Right renal cortex interstitium (tissue), 3 donors: ENCODE data around the gene GINS2. TPM values are rescaled to one million over a fixed set of nuclear protein-coding genes. Genes with fewer than 3 reads are reported as not detected.

Experiments used
- DNase-seq, 3 donors: peaks; one replicate each; pipeline ENCODE4 v3.0.0-alpha.2; 2013; ENCODE audit warnings: low read depth in 3 of 3, low spot score in 2 of 3
- polyA plus RNA-seq, 3 donors: library from polyadenylated mRNA; unstranded; fragments of 120-200 nt; gene quantifications; one replicate each; pipeline ENCODE4 v1.2.1, GENCODE V29; 2013; ENCODE audit not compliant: insufficient read length in 3 of 3

GINS2 gene
- polyA plus RNA-seq = 10 to 100 TPM; 16.0 to 21.5 (median 20.4) TPM

GRCh38 chr16:85688586-85689284 is at the start of gene GINS2:
Gene GINS2, minus strand, starts transcription at chr16:85688954. Its CDS starts 56 bp downstream, at chr16:85688898.
- peak in 2 of 3 donors; percentile 45 to 71 for DNase-seq

- no peak for DNase-seq
Observed at GRCh38 chr16:85736921-85737320, 48.2 kb upstream of the GINS2 start.

GRCh38 chr16:85735946-85736345 is 47.2 kb upstream of the GINS2 start:
- DNase-seq = no peak

GRCh38 chr16:85735225-85735635 is 46.5 kb upstream of the GINS2 start:
- no peak for DNase-seq

- DNase-seq = no peak
Observed at GRCh38 chr16:85734311-85735017, 45.7 kb upstream of the GINS2 start.

- no peak for DNase-seq
Observed at GRCh38 chr16:85733839-85734170, 45.1 kb upstream of the GINS2 start.

GRCh38 chr16:85733155-85733838 is 44.5 kb upstream of the GINS2 start:
- DNase-seq = no peak

GRCh38 chr16:85731179-85731578 is 42.4 kb upstream of the GINS2 start:
- no peak for DNase-seq

- DNase-seq = no peak
Observed at GRCh38 chr16:85730186-85730465, 41.4 kb upstream of the GINS2 start.

GRCh38 chr16:85729452-85730185 is 40.9 kb upstream of the GINS2 start:
- DNase-seq = no peak

GRCh38 chr16:85728879-85729278 is 40.1 kb upstream of the GINS2 start:
- no peak for DNase-seq

- no peak for DNase-seq
Observed at GRCh38 chr16:85724936-85725335, 36.2 kb upstream of the GINS2 start.

GRCh38 chr16:85724126-85724879 is 35.5 kb upstream of the GINS2 start:
- DNase-seq = no peak

- DNase-seq = no peak
Observed at GRCh38 chr16:85722128-85722893, 33.6 kb upstream of the GINS2 start.

- no peak for DNase-seq
Observed at GRCh38 chr16:85720302-85720637, 31.5 kb upstream of the GINS2 start.

GRCh38 chr16:85719605-85720301 is 31.0 kb upstream of the GINS2 start:
- no peak for DNase-seq

- DNase-seq = no peak
Observed at GRCh38 chr16:85718682-85719081, 29.9 kb upstream of the GINS2 start.

- DNase-seq = no peak
Observed at GRCh38 chr16:85718153-85718477, 29.4 kb upstream of the GINS2 start.

GRCh38 chr16:85717393-85718152 is 28.8 kb upstream of the GINS2 start:
- peak in 1 of 3 donors; percentile 44 for DNase-seq
